Occipital lobe (tissue), 2 donors: ENCODE results near the gene DIDO1. TPM values are rescaled to one million over a fixed set of nuclear protein-coding genes. Genes with fewer than 3 reads are reported as not detected.

ENCODE experiments used
- DNase-seq: peaks from one replicate; lab custom pipeline; 2025; lab: John Stamatoyannopoulos, UW
- total RNA-seq: library from RNA; depleted of rRNA; stranded (reverse); fragments of >200 nt; gene quantifications from one replicate; pipeline ENCODE4 v1.2.3, GENCODE V29; 2014

Gene DIDO1
- total RNA-seq, 1 donor from 2014 or later: 43.4 TPM

DNA sequence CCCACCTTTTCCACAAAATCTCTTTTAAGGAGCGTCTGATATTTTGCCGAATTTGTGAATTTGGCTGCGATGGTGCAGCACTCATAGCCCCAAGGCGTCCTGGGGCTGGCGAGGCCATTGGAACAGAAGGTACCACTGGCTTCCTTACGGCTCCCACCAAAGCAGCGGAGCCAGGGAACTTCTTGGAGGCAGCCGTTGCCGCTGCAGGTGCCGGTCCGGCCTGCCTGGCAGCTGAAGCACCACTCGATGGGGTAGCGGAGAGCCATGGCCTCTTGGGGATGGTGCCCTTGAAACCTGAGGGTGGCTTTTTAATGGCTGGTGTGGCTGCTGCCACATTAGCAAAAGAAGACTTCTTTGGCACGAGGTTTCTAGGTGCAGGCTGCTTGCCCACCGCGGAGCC lies 29.8 kb downstream of the DIDO1 start:
- no peak for DNase-seq

DNA sequence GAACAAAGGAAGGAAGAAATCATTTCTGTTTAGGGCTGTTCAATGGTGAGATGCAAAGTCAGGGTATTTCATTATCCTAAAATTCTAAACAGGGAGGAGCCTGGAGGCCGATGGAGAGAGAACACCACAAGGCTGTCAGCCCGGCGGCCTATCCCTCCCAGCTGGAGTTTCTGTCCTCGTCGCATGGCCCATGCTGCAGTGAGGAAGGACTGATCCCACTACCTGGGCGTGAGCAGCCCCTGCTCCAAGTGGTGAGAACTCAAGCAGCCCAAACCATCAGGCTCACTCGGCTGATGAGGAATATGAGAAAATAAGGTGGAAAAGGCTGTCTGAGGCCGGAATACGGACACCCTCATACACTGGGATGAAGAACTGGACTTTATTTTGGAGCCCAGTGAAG lies 30.8 kb downstream of the DIDO1 start:
- DNase-seq: no peak

DNA sequence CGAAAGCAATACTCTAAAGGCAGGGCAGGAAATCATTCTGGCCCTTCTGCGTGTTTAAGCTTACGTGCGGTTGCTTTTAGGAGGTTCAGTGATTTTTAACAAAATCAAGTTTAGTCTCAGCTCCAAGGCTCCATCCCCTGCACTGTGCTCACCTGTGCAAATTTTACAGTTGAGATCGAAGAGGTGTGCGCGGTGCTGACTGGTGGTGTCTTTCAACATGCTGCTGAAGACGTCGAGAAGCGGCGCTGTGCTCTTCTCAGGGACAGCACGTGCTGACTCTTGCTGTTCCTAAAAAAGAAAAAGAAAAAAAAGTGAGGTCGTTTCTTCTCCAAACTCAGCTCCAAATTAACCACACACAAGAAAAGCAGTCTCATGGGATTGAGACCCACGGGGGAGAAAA lies 32.0 kb downstream of the DIDO1 start:
- DNase-seq: no peak

DNA sequence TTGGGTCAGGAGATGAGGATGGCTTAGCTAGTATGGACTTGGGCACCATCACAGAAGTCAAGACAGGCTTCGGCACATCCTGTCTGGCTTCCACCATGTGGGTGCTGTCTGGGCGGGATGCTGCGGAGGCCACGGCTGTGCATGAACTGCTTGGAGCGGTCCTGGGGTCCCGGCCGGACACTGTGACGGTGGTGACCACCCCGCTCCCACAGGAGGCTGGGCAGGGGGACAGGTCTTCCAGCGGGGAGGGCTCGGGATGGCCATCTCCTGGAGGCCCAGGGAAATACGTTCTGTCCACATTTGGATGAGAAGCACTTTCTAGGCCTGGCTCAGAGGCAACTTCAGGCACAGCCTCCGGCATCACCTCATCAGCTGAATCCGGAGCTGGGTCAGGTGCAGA lies 32.6 kb downstream of the DIDO1 start:
- DNase-seq: no peak

DNA sequence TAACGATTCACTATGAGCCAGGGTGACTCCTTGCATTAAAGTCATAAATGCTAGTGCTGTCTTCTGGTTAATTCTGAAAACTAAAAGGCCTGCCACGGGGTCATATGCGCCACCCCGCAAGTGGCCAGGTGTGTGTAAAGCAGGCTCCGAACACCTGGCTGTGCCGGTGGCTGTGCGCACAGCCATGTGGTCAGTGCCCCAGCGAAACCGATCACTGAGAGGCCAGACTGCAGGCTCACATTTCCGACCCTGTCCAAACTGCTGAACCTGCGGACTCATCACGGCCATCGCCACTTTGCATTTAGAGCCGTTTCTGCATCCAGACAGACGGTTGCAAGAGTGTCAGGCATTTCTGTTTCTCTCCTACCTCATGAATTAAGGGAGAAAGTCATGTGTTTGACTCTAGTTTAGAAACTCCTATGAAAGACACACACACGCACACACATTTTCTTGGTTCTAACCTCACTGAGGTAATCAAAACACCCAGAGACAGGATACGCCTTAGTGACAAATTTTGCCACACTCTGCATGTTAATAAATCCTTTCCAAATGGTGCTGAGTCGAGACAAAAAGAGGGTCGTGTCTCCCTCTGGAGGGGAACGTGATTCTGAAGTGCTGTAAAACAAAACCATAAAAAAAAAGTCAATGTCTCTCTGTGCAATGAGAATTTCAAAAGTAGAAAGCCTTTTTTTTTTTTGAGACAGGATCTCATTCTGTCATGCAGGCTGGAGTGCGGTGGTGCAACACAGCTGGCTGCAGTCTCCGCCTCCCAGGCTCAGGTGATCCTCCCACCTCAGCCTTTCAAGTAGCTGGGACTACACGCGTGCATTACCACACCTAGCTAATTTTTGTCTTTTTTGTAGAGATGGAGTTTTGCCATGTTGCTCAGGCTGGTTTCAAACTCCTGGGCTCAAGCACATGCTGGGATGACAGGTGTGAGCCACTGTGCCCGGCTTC lies 33.7 kb downstream of the DIDO1 start:
- no peak for DNase-seq

DNA sequence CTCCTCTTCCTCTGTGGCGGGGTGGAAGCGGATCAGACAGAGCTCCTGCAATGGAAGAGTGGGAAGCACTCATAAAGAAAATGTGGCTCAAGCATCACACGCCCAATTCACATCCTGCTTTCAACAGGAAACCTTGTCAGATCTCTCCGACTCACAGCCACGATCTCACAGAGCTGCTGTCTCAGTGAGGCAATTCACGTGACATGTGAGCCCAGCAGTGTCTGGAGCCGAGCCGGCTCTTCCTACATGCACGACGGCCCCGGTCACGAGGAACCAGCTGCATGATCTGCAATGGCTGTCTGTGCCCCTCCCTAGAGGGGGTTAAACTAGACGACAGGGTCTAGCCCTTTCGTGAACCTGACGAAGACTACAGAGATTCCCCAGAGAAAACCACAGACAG lies 35.2 kb downstream of the DIDO1 start:
- DNase-seq: no peak

DNA sequence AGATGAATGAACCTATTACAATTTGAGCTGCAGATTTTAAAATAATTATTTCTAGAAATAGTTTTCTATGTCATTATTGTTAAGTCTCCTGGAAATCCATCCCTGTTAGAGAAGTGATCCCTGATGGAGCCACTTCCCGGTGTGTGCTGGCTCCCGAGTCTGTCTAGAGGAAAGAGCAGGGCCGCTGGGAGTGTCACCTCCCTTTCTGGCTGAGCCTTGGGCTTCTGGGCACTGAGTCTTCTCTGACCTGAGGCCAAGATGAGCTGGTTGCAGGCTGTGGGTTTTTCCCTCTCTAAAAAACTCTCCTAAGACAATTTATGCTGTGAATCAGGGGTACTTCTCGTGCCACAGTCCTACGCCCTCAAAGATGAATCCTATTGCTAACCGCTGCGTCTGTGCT lies 35.9 kb downstream of the DIDO1 start:
- DNase-seq: no peak

DNA sequence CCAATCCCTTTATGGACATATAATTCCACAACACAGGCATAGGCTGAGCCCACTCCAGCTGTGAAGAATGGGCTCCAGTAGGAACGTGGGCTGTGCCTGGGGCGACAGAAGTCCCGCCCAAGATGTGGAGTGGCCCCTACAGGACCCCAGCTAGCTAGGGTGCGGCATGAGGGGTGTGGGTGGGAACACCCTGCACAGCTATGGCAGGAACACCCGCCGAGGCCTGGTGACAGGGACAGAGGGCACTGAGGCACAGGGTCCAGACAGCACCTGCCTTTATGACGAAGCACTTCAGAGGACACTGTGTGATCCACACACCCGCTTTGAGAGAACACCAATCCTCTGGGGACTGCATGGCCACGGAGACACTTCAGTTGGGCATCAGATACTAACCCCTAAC lies 36.4 kb downstream of the DIDO1 start:
- DNase-seq: no peak

DNA sequence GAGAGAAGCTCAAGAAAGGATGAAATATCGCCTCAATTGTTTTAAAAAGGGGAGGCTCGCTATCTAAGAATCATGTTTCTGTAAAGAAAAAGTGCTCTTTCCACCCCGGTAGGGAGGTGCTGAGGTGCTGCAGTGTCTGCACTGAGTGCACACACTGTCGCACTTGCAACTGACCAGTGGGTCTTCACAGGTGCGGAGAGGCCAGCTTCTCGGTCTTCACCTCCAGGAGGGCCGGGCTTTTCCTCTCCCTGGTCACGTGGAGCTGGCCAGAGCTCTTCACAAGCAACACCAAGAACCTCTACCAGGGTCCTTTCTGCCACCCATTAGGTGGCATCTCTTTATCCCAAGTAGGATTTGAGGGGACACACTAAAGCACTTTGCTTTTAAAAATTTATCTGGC lies 36.9 kb downstream of the DIDO1 start:
- DNase-seq: no peak

DNA sequence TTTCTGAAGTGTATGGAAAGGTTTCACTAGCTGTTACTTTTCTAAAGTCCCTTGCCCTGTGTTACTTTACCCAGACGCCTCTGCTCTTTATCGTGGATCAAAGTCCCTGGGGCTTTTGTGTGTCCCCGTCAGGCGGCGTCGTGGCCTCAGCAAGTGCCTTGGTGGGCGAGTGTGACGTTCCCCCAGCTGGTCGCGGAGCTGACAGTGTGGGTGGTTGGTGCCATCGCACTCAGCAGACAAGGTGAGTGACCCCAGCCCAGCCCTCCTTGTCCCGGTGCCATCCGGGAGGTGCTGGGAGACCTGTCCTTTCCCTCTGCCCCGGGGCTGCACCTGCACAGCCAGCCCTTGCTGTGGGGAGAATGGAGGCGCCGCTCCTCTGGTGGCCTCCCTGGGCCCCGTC lies 37.4 kb downstream of the DIDO1 start:
- DNase-seq: no peak

DNA sequence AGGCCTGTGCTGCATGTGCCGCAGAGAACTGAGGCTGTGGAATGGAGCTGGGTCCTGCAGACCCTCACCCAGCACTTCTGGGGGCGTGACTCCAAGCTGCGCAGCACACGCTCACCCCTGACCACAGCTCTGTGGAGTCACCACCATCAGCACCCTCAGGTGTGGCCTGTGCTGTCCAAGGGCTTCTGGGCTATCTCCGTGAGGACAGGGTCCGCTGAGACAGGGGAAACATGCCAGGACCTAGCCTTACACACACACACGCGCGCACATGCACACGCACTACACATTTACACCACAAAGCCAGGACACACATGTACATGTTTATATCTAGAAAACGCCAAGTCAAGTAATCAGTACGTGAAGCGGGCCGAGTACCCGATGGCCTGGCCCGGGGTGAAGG lies 37.9 kb downstream of the DIDO1 start:
- DNase-seq: no peak

DNA sequence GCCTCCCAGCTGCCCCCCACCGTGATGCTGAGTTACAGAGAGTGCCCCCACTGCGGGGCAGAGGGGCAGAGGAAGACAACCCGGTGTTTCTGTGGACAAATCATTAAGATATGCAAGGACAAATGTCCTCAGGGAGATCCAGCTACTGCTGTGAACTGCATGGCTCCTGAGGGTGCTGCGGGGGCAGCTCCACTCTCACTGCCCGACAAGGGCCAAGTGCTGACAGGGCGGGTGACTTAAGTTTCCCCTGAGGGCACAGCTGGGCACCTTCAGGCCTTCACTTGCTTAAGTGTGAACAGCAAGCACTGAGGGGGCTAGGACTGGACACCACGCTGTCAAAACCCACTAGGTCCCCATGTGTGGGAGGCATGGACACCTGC lies 38.5 kb downstream of the DIDO1 start:
- DNase-seq: no peak

DNA sequence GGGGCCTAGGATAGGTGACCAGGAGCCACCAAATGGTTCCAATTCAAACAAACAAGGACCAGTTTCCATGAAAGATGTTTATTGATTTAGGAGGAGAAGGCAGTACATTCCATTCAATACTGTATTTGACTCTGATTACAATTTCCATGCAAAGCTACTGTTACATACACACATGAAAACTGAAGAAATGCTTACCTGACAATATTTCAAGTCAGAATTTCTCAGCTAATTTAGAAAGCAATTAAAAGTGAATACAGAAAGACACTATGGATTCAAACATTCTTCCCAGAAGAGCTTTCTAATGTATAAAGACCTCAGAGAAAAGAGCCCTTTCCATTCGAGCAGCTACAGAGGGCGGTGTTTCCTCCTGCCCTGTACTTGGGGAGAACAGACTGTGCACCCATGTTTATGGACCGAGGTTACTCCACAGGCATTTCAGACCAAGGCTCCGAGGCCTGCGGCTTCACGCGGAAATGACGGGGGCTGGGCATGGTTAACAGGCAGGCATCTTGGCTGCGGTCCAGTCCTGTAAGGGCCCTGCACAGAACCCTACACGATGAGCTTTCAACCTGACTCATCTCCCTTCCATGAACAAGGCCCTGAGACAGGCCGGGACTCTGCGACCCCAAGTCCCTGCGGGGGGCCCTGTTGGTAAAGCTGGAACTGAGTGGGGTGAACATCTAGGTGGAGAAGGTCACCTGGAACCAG lies 39.0 kb downstream of the DIDO1 start:
- DNase-seq: no peak

DNA sequence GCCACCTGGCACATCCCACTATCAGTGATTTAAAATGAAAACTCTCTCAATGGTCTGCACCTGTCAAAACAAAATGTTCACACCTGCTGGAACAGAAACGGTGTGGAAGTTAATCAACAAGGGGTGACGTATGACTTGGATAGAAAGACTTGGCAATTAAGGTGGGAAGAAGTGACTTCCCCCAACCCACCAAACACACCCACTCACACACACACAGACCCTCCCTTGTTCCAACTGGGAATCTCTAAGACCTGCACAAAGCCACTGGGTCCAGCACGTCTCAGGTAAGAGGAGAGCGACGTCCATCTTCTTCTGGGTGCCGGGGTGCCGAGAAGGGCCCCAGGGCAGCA lies 39.6 kb downstream of the DIDO1 start:
- DNase-seq: no peak

DNA sequence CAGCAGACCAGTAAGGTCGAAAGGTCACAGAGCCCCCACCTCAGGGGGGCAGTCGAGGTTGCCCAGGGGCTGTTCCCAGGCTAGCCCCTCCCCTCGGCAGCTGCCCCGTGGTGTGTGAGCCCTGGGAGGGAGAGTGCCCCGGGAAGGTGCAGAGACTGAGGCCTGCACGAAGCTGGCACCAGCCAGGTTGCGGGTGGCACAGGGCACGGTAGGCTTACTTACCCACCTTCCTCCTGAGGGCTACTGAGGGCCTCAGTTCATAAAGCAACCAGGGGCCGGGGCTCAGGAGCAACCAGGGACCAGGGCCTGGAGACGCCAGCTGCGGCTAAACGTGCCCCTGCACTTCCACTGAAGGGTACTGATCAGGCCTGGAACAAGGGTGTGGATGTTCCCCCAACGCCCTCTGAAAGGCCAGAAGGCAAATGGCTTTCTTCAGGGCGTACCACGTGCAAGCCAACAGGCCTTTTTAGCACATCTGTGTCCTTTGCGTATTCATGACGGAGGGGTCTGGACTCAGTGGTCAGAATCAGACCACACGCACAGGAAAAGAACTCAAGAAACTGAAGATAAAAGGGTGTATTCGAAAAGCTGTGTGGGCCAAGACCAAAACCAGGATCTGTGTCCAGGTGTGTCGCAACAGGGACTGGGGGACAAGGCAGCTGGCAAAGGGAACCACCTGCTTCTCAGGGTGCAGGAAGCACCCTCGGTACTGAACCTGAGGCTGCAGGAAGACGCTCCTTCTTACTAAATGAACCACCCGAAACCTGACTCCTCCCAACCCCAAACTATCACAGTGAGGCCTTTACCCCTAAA lies 40.2 kb downstream of the DIDO1 start:
- DNase-seq: no peak

DNA sequence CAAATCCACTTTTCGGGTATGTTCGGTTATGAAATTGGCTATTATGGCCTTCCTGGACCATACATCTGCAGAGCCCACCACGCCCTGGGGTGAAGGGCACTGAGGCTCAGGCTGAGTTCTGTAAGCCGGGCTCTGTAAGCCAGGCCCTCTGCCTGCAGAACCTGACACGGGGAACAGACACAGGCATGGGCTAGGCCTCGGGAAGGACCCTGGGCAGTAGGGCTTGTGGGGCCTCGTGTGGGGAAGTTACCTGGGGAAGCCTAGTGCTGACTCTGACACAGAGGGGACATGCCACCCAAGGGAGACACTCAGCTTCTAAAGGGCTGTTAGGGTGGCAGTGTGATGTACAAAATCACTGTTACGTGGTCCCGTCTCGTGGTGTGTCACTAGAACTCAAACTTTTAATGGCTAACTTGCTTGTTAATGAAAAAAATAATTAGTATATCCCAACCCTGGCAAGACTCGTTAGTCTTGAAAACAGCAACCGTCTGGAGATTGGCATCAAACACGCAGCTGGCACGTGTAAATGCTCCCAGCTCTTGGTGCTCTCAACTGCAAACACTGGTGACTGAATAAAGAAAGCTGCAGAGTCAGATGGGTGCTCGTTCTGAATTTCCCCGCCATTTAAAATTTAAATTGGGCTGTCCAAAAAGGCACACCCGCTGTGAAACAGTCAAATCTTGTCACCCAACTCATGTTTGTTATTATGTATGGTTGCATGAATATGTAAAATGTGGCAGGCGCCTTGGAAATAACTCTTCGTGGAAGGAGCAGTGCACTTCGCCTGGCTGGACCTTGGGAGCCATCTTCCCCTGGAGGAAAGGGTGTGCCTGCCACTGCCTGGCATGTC lies 41.0 kb downstream of the DIDO1 start:
- DNase-seq: no peak

DNA sequence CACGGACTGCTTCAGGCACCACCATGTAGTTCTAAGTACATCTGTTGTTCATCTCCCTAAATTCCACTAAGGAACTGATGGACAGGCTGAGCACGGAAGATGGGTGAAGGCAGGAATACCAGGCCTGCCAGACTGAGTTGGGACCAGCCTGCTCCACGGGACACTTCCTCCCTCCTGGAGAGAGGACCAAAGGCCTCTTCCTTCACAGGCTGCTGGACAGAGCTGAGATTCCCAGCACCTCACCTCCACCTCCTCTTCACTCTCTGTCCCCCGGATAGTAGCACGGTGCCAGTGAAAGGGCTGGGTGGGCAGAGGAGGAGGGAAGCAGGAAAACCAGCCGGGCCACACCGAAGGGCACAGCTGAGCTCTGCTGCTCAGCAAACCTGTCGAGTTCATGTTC lies 41.7 kb downstream of the DIDO1 start:
- no peak for DNase-seq

DNA sequence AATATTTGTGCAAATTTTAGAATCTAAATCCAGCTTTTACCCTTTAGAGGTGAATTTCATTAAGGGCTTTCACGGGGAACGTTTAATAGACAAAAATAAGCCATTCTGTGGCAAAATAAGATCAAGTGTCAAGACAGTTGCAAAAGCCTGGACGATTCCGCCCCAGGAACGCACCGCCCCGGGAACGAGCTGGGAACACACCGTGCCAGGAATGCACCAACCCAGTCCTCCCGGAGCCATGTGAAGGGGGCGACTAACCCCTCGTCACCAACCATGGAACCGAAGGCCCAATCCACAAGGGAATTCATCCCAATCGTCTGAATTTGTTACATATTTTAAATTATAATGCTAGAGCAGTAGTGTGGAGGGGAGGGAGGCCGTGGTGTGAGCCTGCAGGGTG lies 43.9 kb downstream of the DIDO1 start:
- no peak for DNase-seq

DNA sequence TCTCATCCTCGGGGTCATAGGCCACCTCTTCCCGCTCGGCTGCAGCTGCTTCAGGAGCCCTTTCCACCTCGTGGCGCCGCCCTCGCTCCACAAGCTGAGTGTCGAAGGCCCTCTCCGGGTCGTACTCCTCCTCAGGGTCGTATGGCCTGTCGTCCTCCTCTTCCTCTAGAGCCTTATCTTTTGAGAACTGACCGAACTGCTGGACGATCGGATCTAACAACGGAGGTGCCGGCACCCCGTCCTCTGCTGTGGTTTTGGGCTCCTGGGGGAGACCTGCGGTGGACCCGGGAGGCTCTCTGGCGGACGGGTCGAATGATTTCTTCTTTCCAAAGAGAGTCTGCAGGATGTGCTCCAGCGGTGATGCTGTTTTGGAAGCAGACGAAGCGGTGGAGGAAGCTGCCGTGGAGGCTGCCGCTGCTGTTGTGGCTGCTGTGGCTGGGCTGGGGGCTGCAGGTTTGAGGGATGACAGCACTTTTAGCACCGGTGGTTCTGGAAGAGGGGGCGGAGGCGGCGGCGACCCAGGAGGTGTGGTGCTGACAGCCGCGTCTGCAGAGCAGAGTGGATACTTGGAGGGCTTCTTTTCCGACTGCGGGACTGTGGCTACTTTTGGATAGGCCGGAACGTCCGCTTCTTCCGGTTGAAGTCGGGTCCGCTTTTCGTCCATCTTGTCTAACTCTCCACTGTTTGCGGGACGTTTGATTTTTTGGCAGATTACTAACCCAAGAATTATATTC lies 44.5 kb downstream of the DIDO1 start:
- DNase-seq: no peak

DNA sequence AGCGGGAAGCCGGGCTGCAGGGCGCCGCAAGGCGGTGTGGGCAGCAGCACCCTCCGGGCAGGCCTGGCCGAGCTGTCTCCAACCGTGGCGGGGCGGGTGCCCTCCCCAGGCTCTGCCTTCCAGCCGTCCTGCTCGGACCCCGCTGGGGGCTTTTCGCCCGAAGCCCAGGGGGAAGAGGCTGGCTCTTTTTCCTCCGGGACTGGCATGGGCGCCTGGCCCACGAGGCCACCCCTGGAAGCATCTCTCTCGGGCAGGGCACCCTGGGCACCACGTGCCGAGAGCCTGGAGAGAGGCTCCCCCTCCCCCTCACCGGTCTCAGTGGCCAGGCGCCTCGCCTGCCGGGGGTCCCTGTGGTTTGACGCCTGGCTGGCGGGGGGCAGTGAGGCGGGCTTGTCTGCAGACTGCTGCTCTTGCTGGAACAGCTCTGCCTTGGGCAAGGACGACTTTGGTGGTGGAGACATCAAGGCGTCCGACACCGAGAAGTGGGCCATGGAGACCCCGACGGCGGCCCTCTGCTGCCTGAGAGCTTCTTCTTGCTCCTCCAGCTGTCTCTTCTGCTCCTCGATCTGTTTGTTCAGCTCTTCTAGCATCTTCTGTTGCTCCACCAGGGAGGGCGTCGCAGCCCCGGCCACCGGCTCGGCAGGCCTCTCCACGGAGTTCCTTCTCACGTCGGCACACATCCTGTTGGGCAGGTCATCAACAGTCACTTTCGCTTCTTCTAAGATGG lies 45.2 kb downstream of the DIDO1 start:
- no peak for DNase-seq
